Measurements from ENCODE around the gene ADAMTS7.
"Not testable (repeated sequence)": the region's sequence is repeated elsewhere in the genome, so short reads cannot be mapped to it uniquely, and the experiment has no call there.

Gene ADAMTS7

GRCh38 chr15:78807359-78807758 is 3.9 kb downstream of the ADAMTS7 start:
- no peaks in the 10 kb centered on the region for H3K36me3 Mint-ChIP-seq (ENCODE audit: low read depth)
- peaks cover 9% of the 10 kb centered on the region for H3K4me1 Mint-ChIP-seq (ENCODE audit: low read depth)
- H3K4me3 Mint-ChIP-seq, result no peak overlapping the region
- H3K9me3 Mint-ChIP-seq, result no peaks in the 10 kb centered on the region
- peaks cover 26% of the 10 kb centered on the region for H3K27me3 Mint-ChIP-seq
- no peak overlapping the region for H3K27ac Mint-ChIP-seq

- Mint-ChIP-seq H3K9me3 (no peaks in the 10 kb centered on the region), H3K4me1 (ENCODE audit: low read depth) (no peaks in the 10 kb centered on the region)
Observed at GRCh38 chr15:78804391-78804792, 6.9 kb downstream of the ADAMTS7 start.

GRCh38 chr15:78800806-78801205 is 10.5 kb downstream of the ADAMTS7 start:
- Mint-ChIP-seq H3K36me3 (ENCODE audit: low read depth) (no peaks in the 10 kb centered on the region), H3K27ac (no peak overlapping the region), H3K4me3 (no peak overlapping the region), H3K27me3 (no peaks in the 10 kb centered on the region), H3K4me1 (ENCODE audit: low read depth) (no peaks in the 10 kb centered on the region), H3K9me3 (no peaks in the 10 kb centered on the region)

More at GRCh38 chr15:78804391-78804792, 6.9 kb downstream of the ADAMTS7 start:
- no peak overlapping the region for H3K27ac Mint-ChIP-seq
- H3K27me3 Mint-ChIP-seq, result peaks cover 10% of the 10 kb centered on the region
- H3K36me3 Mint-ChIP-seq (ENCODE audit: low read depth), result no peaks in the 10 kb centered on the region
- H3K4me3 Mint-ChIP-seq, result no peak overlapping the region

GRCh38 chr15:78800189-78800588 is 11.1 kb downstream of the ADAMTS7 start:
- no peak overlapping the region for H3K4me3 Mint-ChIP-seq
- H3K27ac Mint-ChIP-seq, result no peak overlapping the region

GRCh38 chr15:78799102-78799501 is 12.2 kb downstream of the ADAMTS7 start:
- H3K36me3 Mint-ChIP-seq (ENCODE audit: low read depth); H3K27me3 Mint-ChIP-seq; H3K27ac Mint-ChIP-seq; H3K4me3 Mint-ChIP-seq; H3K4me1 Mint-ChIP-seq (ENCODE audit: low read depth); H3K9me3 Mint-ChIP-seq: not testable (repeated sequence)

More at GRCh38 chr15:78800189-78800588, 11.1 kb downstream of the ADAMTS7 start:
- Mint-ChIP-seq H3K9me3 (no peaks in the 10 kb centered on the region), H3K4me1 (ENCODE audit: low read depth) (no peaks in the 10 kb centered on the region), H3K36me3 (ENCODE audit: low read depth) (no peaks in the 10 kb centered on the region), H3K27me3 (no peaks in the 10 kb centered on the region)

GRCh38 chr15:78798355-78798754 is 12.9 kb downstream of the ADAMTS7 start:
- H3K27ac Mint-ChIP-seq; H3K27me3 Mint-ChIP-seq; H3K9me3 Mint-ChIP-seq; H3K36me3 Mint-ChIP-seq (ENCODE audit: low read depth); H3K4me1 Mint-ChIP-seq (ENCODE audit: low read depth); H3K4me3 Mint-ChIP-seq: not testable (repeated sequence)

- H3K9me3 Mint-ChIP-seq, result no peaks in the 10 kb centered on the region
- H3K27ac Mint-ChIP-seq, result no peak overlapping the region
- H3K36me3 Mint-ChIP-seq (ENCODE audit: low read depth), result no peaks in the 10 kb centered on the region
- H3K4me3 Mint-ChIP-seq, result no peak overlapping the region
- no peaks in the 10 kb centered on the region for H3K4me1 Mint-ChIP-seq (ENCODE audit: low read depth)
- no peaks in the 10 kb centered on the region for H3K27me3 Mint-ChIP-seq
Observed at GRCh38 chr15:78797951-78798350, 13.3 kb downstream of the ADAMTS7 start.

- no peak overlapping the region for H3K4me3 Mint-ChIP-seq
- H3K9me3 Mint-ChIP-seq, result no peaks in the 10 kb centered on the region
- no peaks in the 10 kb centered on the region for H3K4me1 Mint-ChIP-seq (ENCODE audit: low read depth)
- H3K27me3 Mint-ChIP-seq, result no peaks in the 10 kb centered on the region
- no peaks in the 10 kb centered on the region for H3K36me3 Mint-ChIP-seq (ENCODE audit: low read depth)
- H3K27ac Mint-ChIP-seq, result no peak overlapping the region
Observed at GRCh38 chr15:78796510-78796909, 14.8 kb downstream of the ADAMTS7 start.

- peaks cover 5% of the 10 kb centered on the region for H3K4me1 Mint-ChIP-seq (ENCODE audit: low read depth)
- no peaks in the 10 kb centered on the region for H3K27me3 Mint-ChIP-seq
- H3K36me3 Mint-ChIP-seq (ENCODE audit: low read depth), result no peaks in the 10 kb centered on the region
- H3K9me3 Mint-ChIP-seq, result no peaks in the 10 kb centered on the region
- no peak overlapping the region for H3K4me3 Mint-ChIP-seq
- H3K27ac Mint-ChIP-seq, result no peak overlapping the region
Observed at GRCh38 chr15:78795043-78795442, 16.2 kb downstream of the ADAMTS7 start.

- not testable (repeated sequence) for H3K4me1 Mint-ChIP-seq (ENCODE audit: low read depth); H3K27me3 Mint-ChIP-seq; H3K4me3 Mint-ChIP-seq; H3K27ac Mint-ChIP-seq; H3K36me3 Mint-ChIP-seq (ENCODE audit: low read depth); H3K9me3 Mint-ChIP-seq
Observed at GRCh38 chr15:78794446-78794845, 16.8 kb downstream of the ADAMTS7 start.

- no peaks in the 10 kb centered on the region for H3K36me3 Mint-ChIP-seq (ENCODE audit: low read depth)
- H3K4me1 Mint-ChIP-seq (ENCODE audit: low read depth), result peaks cover 9% of the 10 kb centered on the region
- H3K27ac Mint-ChIP-seq, result no peak overlapping the region
- no peaks in the 10 kb centered on the region for H3K9me3 Mint-ChIP-seq
- H3K4me3 Mint-ChIP-seq, result no peak overlapping the region
- no peaks in the 10 kb centered on the region for H3K27me3 Mint-ChIP-seq
Observed at GRCh38 chr15:78791357-78791756, 19.9 kb downstream of the ADAMTS7 start.

GRCh38 chr15:78790027-78790426 is 21.2 kb downstream of the ADAMTS7 start:
- Mint-ChIP-seq H3K27me3 (no peaks in the 10 kb centered on the region), H3K36me3 (ENCODE audit: low read depth) (no peaks in the 10 kb centered on the region), H3K4me3 (no peak overlapping the region), H3K27ac (no peak overlapping the region), H3K4me1 (ENCODE audit: low read depth) (peaks cover 9% of the 10 kb centered on the region), H3K9me3 (no peaks in the 10 kb centered on the region)

- H3K4me1 Mint-ChIP-seq (ENCODE audit: low read depth), result peaks cover 9% of the 10 kb centered on the region
- no peaks in the 10 kb centered on the region for H3K27me3 Mint-ChIP-seq
- no peaks in the 10 kb centered on the region for H3K36me3 Mint-ChIP-seq (ENCODE audit: low read depth)
- H3K9me3 Mint-ChIP-seq, result no peaks in the 10 kb centered on the region
- H3K27ac Mint-ChIP-seq, result no peak overlapping the region
- H3K4me3 Mint-ChIP-seq, result no peak overlapping the region
Observed at GRCh38 chr15:78789615-78790014, 21.6 kb downstream of the ADAMTS7 start.

- Mint-ChIP-seq H3K4me1 (ENCODE audit: low read depth) (peaks cover 9% of the 10 kb centered on the region), H3K27me3 (no peaks in the 10 kb centered on the region), H3K4me3 (no peak overlapping the region), H3K36me3 (ENCODE audit: low read depth) (no peaks in the 10 kb centered on the region), H3K9me3 (no peaks in the 10 kb centered on the region), H3K27ac (no peak overlapping the region)
Observed at GRCh38 chr15:78788016-78788660, 23.1 kb downstream of the ADAMTS7 start.

GRCh38 chr15:78782402-78782801 is 28.9 kb downstream of the ADAMTS7 start:
- not testable (repeated sequence) for H3K27me3 Mint-ChIP-seq

GRCh38 chr15:78781381-78781780 is 29.9 kb downstream of the ADAMTS7 start:
- H3K27me3 Mint-ChIP-seq; H3K9me3 Mint-ChIP-seq; H3K4me3 Mint-ChIP-seq; H3K4me1 Mint-ChIP-seq (ENCODE audit: low read depth); H3K36me3 Mint-ChIP-seq (ENCODE audit: low read depth); H3K27ac Mint-ChIP-seq: not testable (repeated sequence)

More at GRCh38 chr15:78782402-78782801, 28.9 kb downstream of the ADAMTS7 start:
- H3K4me1 Mint-ChIP-seq (ENCODE audit: low read depth); H3K27ac Mint-ChIP-seq; H3K4me3 Mint-ChIP-seq; H3K36me3 Mint-ChIP-seq (ENCODE audit: low read depth); H3K9me3 Mint-ChIP-seq: not testable (repeated sequence)

All from stimulated activated naive CD8-positive, alpha-beta T cell treated with anti-CD3 and anti-CD28 coated beads, Interleukin-15, Interleukin-2, amounts not matched to agents 100 ng/mL and 50 ng/mL, for 24 hours (primary cell).